ENCODE results near the gene CLIP2.
"Not testable (repeated sequence)": the region's sequence is repeated elsewhere in the genome, so short reads cannot be mapped to it uniquely, and the experiment has no call there.

CLIP2 gene

DNA sequence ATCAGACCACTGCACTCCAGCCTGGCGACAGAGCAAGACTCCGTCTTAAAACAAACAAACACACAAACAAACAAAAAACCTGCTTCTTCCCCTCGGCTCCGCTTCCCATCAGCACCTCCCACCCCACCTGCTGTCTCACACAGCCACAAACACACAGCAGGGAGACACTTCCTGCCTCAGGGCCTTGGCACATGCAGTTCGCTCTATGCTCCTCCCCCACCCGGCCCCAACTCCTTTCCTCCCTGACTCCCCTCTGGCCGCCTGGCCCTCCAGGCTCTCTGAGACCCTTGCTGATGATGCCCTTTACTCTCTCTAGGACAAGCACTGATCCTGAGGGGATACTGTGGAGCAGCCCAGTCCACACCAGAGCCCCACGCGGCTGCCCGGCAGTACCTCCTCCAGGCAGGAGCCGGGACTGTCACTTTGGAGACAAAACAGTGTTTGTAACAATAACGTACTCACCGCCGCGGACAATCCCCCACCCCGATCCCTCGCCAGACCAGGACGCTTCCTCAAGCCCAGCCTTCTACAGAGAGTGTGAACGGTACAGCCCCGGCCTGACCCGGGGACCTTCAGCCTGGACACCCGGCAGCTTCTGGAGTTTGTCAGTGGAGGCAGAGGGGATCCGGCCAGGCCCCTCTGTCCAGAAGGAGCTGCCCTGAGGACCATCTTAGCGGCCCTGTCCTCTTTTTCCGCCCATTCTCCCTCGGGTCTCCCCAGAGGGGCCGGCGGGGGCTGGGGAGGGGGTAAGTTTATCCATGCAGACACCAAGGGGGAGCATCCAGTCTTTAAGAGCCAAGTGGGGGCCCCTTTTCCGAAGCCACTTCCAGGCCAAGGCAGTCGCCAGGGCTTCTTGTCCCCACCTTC lies 114.5 kb downstream of the CLIP2 start:
- no peak for DNase-seq (ENCODE audit: low read depth in 2 of 2)

DNA sequence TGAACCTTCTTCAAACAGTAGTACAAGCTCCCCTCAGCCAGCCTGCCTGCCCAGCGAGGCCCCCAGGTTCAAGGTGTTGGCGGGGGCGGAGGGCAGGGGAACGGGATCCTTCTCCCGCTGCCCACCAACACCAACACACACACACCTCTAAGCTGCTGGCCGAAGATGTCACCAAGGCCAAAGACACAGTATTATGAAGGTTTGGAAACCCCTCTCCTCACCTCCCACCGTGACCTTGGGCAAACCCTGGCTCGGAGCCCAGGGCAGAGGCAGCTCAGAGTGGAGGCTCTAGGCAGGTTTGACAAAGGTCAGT lies 115.1 kb downstream of the CLIP2 start:
- no peak for DNase-seq (ENCODE audit: low read depth in 2 of 2)

- no peak for DNase-seq (ENCODE audit: low read depth in 2 of 2)
Measured at GRCh38 chr7:74404741-74405140, 115.5 kb downstream of the CLIP2 start.

GRCh38 chr7:74405191-74405898 lies 116.1 kb downstream of the CLIP2 start:
- no peak for DNase-seq (ENCODE audit: low read depth in 2 of 2)

GRCh38 chr7:74405899-74406512 lies 116.8 kb downstream of the CLIP2 start:
- no peak for DNase-seq (ENCODE audit: low read depth in 2 of 2)

GRCh38 chr7:74407958-74408357 lies 118.8 kb downstream of the CLIP2 start:
- DNase-seq (ENCODE audit: low read depth in 2 of 2): no peak

DNA sequence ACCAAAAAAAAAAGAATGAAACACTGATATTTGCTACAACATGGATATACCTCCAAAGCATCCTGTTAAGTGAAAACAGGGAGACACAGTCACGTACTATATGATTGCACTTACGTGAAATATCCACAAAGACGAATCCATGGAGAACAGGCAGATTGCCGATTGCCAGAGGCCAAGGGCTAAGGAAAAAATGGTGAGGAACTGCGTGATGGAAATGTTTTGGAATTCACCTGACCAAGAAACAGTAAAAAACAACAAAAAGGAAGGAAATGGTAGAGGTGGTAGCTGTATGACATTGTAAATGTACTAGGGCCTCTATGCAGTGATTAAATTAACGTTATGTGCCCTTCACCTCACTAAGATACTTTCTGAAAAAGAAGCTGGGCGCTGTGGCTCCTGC lies 120.4 kb downstream of the CLIP2 start:
- no peak for DNase-seq (ENCODE audit: low read depth in 2 of 2)

DNA sequence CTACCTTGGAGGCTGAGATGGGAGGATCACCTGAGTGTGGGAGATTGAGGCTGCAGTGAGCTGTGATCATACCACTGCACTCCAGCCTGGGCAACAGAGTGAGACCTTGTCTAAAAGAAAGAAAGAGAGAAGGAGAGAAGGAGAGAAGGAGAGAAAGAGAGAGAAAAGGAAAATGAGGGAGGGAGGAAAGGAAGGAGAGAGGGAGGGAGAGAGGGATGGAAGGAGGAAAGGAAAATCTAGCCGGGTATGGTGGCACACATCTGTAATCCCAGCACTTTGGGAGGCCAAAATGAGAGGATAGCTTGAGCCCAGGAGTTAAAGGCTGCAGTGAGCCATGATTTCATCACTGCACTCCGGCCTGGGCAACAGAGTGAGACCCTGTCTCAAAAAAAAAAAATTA lies 121.6 kb downstream of the CLIP2 start:
- DNase-seq (ENCODE audit: low read depth in 2 of 2): no peak

- not testable (repeated sequence) for DNase-seq (ENCODE audit: low read depth in 2 of 2)
Measured at GRCh38 chr7:74411571-74411970, 122.4 kb downstream of the CLIP2 start.

DNA sequence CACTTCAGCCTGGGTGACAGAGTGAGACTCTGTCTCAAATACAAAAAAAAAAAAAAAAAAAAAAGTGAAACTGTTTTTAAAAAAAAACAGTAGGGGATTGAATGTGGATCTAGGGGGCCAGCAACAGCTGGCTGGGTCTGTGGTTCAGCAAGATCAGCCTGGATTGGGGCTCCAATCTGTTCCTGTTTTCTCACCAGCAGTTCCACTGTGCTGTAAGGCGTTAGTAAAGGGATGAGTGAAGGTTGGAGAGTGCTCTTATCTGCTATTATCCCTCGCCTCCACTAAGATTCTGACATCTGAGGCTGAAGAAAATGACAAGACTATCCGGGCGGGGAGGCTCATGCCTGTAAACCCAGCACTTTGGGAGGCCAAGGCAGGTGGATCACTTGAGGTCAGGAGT lies 122.8 kb downstream of the CLIP2 start:
- DNase-seq (ENCODE audit: low read depth in 2 of 2): no peak

GRCh38 chr7:74412603-74413002 lies 123.4 kb downstream of the CLIP2 start:
- DNase-seq (ENCODE audit: low read depth in 2 of 2): no peak

- DNase-seq (ENCODE audit: low read depth in 2 of 2): not testable (repeated sequence)
Measured at GRCh38 chr7:74414595-74415333, 125.6 kb downstream of the CLIP2 start.

DNA sequence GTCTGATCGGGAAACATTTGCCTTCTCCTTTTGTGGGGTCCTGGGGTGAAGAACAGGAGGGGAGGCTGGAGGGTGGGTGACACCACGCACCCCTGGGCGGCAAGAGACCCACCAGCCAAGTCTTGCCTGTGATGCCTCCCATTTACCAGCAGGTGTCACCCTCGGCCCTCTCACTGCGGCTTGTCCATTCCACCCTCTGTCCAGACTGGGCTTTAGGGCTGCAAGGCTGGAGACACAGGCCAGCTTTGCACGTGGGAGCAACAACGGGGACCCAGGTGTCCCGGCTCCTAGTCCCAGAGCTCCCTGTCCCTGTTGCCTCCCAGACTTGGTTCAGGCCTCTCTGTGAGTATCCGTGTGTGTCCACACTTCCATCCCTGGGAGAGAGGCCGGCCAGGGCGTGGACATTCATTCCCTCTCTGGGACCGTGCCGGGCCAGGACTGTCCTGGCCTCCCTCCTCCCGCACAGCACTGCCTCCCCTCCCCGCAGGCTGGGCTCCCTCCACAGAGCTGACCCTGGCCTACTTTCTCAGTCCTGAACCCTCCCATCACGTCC lies 128.3 kb downstream of the CLIP2 start:
- peak; percentile 26 to 29 for DNase-seq (ENCODE audit: low read depth in 2 of 2)

DNA sequence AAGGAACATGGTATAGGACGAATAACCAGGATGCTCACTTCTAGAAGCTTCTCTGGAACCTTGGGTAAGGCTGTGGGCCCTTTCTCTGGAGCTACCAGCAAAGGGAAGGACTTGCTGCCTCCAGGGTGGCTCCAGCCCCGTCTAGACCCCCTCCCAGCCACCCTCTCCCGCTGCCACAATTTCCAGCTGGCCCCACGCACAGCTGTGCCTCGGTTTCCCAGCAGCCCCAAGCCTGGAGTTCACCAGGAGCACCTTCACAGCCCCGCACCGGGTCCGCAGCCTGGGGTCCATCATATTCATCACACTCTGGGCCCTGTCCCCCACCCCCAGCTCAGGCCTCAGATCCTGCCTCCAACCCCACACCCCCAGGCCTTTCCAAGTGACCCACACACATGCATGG lies 128.9 kb downstream of the CLIP2 start:
- DNase-seq (ENCODE audit: low read depth in 2 of 2): no peak

GRCh38 chr7:74418538-74418937 lies 129.3 kb downstream of the CLIP2 start:
- no peak for DNase-seq (ENCODE audit: low read depth in 2 of 2)

DNA sequence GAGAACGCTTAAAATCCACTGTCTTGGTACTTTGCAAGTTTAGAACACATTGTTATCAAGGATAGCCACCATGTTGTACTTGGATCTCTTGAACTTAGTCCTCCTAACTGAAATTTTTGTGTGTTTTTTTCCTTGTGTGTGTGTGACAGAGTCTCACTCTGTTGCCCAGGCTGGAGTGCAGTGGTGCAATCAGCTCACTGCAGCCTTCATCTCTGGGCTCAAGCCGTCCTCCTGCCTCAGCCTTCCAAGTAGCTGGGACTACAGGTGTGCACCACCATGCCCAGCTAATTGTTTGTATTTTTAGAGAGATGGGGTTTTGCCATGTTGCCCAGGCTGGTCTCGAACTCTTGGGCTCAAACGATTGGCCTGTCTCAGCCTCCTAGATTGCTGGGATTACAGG lies 130.0 kb downstream of the CLIP2 start:
- DNase-seq (ENCODE audit: low read depth in 2 of 2): not testable (repeated sequence)

- DNase-seq (ENCODE audit: low read depth in 2 of 2): no peak
Measured at GRCh38 chr7:74420006-74420405, 130.8 kb downstream of the CLIP2 start.

DNA sequence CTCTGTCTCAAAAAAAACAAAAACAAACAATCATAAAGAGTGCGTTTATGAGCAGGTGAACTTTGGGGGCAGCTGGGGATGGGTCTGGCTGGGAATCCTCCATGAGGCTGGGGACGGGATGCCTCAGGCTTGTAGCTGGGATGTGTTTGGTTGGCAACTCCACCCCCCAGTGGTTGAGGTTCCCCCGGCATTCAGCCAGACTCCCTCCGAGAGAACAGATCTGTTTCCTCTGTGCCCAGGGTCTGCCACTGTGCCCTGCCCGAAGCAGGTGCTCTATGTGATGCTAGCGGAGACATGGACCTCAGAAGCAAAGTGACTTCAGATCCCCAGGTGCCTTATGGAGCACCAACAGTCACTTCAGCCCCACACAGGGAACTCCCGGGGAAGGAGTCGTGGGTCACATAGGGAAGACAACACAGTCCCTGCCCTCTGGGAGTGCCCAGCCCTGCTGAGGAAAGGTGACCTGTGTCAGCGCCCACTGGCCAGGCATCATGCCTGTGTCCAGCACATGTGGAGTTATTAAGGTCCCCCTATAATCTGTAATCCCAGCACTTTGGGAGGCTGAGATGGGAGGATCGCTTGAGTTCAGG lies 135.2 kb downstream of the CLIP2 start:
- no peak for DNase-seq (ENCODE audit: low read depth in 2 of 2)

- DNase-seq (ENCODE audit: low read depth in 2 of 2): no peak
Measured at GRCh38 chr7:74428023-74428422, 138.8 kb downstream of the CLIP2 start.

GRCh38 chr7:74429153-74429747 lies 140.0 kb downstream of the CLIP2 start:
- peak; percentile 49 to 57 for DNase-seq (ENCODE audit: low read depth in 2 of 2)

DNA sequence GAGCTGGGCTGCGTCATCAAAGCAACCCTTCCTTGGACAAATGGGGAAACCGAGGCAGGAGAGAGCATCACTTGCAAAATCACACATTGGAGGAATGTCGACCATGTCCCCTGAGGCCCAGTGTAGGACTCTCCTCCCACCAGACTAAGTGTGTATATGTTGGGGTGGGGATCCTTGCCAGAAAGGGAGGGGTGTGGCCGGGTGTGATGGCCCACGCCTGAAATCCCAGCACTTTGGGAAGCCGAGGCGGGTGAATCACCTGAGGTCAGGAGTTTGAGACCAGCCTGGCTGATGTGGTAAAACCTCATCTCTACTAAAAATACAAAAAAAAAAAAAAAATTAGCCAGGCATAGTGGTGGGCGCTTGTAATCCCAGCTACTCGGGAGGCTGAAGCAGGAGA lies 141.2 kb downstream of the CLIP2 start:
- DNase-seq (ENCODE audit: low read depth in 2 of 2): not testable (repeated sequence)

Measured in fibroblast of skin of left quadriceps (primary cell).